Prostate gland (tissue), 2 donors: ENCODE results near the gene LDLRAD4. TPM values are rescaled to one million over a fixed set of nuclear protein-coding genes. Genes with fewer than 3 reads are reported as not detected.

ENCODE experiments used
- DNase-seq: peaks from one replicate; pipeline ENCODE4 v3.0.0-alpha.2; 2019; ENCODE audit warnings: low spot score
- H3K27ac ChIP-seq, 2 donors: fragments of 200-600 bp; sonication (generic); 2 replicates each; pipeline ENCODE4 v1.5.1; 2017 to 2019
- H3K27me3 ChIP-seq: fragments of 200-600 bp; sonication (generic); replicated peaks from 2 replicates; pipeline ENCODE4 v1.5.1; 2019; ENCODE audit not compliant: insufficient read depth
- H3K36me3 ChIP-seq, 2 donors: fragments of 200-600 bp; sonication (generic); 1 replicate in 1 of 2; 2 replicates in 1 of 2; pipeline versions ENCODE4 v1.5.1 to v1.8.1; 2017 to 2019
- H3K4me1 ChIP-seq: fragments of 200-600 bp; sonication (generic); replicated peaks from 2 replicates; pipeline ENCODE4 v1.5.1; 2019
- H3K4me3 ChIP-seq, 2 donors: fragments of 200-600 bp; sonication (generic); 2 replicates each; pipeline ENCODE4 v1.5.1; 2017 to 2019
- H3K9me3 ChIP-seq: fragments of 200-600 bp; sonication (generic); 2 replicates; pipeline ENCODE4 v1.5.1; 2017
- CTCF ChIP-seq, 4 experiments: fragments of 200-600 bp in 2 of 4; fragments of 450-650 bp in 2 of 4; sonication (generic) in 2 of 4; IDR thresholded peaks; 1 replicate in 3 of 4; 2 replicates in 1 of 4; pipeline ENCODE4 v1.5.1; 2016 to 2019; ENCODE audit warnings: antibody characterized with exemption in 4 of 4, mild to moderate bottlenecking in 2 of 4, moderate library complexity in 2 of 4
- POLR2A ChIP-seq: fragments of 450-650 bp; IDR thresholded peaks from one replicate; pipeline ENCODE4 v1.6.1; 2016; ENCODE audit warnings: antibody characterized with exemption, mild to moderate bottlenecking
- POLR2AphosphoS5 ChIP-seq: sonication (generic); formaldehyde crosslinking; IDR thresholded peaks from one replicate; pipeline ENCODE4 v1.6.1; 2017; ENCODE audit warnings: antibody characterized with exemption
- WGBS: methylation state at CpG from one replicate; pipeline ENCODE4 v1.1.5; 2018; 5-methylcytosine and 5-hydroxymethylcytosine counted together
- intact Hi-C: fragments of 100-400 bp; cut with DNase I; formaldehyde crosslinking; loops from one replicate; pipeline ENCODE4 v1.14.2; 2022
- total RNA-seq, 2 donors: library from RNA; depleted of rRNA; stranded (reverse); fragments of >200 nt; gene quantifications; one replicate each; pipeline ENCODE4 v1.1.0, GENCODE V29; 2016

Gene LDLRAD4
- total RNA-seq, 2 donors from 2014 or later = 59.9 to 107 TPM

DNA sequence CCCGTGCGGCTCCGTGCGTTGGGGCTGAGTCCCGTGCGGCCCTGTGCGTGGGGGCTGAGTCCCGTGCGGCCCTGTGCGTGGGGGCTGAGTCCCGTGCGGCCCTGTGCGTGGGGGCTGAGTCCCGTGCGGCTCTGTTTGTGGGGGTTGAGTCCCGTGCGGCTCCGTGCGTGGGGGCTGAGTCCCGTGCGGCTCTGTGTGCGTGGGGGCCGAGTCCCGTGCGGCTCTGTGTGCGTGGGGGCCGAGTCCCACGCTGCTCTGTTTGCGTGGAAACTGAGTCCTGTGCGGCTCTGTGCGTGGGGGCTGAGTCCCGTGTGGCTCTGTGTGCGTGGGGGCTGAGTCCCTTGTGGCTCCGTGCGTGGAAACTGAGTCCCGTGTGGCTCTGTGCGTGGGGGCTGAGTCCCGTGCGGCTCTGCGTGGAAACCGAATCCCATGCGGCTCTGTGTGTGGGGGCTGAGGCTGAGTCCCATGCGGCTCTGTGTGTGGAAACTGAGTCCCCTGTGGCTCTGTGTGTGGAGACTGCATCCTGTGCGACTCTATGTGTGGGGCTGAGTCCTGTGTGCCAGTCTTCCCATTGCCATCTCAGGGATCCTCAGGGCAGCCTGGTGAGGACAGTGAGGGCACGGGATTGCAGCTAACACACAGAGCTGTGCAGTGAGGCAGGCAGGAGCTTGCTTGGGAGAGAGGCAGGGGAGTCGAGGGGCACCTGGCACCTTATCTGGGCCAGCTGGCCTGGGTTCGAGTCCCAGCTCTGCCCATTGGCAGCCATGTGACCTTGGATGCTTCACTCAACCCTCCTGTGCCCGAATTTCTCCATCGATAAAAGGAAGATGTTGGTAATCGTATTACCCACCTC is 44.5 kb downstream of the LDLRAD4 start:
- Histone ChIP-seq H3K27me3 (no peaks in the 10 kb centered on the region), H3K36me3 (no peaks in the 10 kb centered on the region), H3K4me1 (peaks cover 23% of the 10 kb centered on the region), H3K4me3 (no peak overlapping the region), H3K9me3 (no peaks in the 10 kb centered on the region), H3K27ac (no peak overlapping the region)
- intact Hi-C loops = loop anchor here (10.0 kb wide), 5 partner anchors 122 to 362 kb away; partner anchors contain the start of gene CEP192
- WGBS = 94% methylated on average over 50 of the region's 50 CpGs
- no peak for DNase-seq
- TF ChIP-seq POLR2A (no peak), POLR2AphosphoS5 (no peak), CTCF (IDR thresholded peaks at IDR 0.05) (no peak)

GRCh38 chr18:13264091-13265007 is 45.8 kb downstream of the LDLRAD4 start:
- intact Hi-C loops = loop anchor here (10.0 kb wide), 5 partner anchors 120 to 360 kb away; partner anchors contain the start of gene CEP192
- H3K27me3 ChIP-seq = no peaks in the 10 kb centered on the region
- DNase-seq = no peak
- peaks cover 26% of the 10 kb centered on the region for H3K4me1 ChIP-seq
- H3K4me3 ChIP-seq = no peak overlapping the region
- TF ChIP-seq POLR2A (no peak), POLR2AphosphoS5 (no peak), CTCF (IDR thresholded peaks at IDR 0.05) (no peak)
- 63% methylated on average over 19 of the region's 19 CpGs for WGBS
- H3K9me3 ChIP-seq = no peaks in the 10 kb centered on the region
- no peaks in the 10 kb centered on the region for H3K36me3 ChIP-seq
- no peak overlapping the region for H3K27ac ChIP-seq

GRCh38 chr18:13265008-13265910 is 46.7 kb downstream of the LDLRAD4 start:
- Histone ChIP-seq H3K9me3 (no peaks in the 10 kb centered on the region), H3K4me1 (peaks cover 30% of the 10 kb centered on the region), H3K4me3 (no peak overlapping the region), H3K36me3 (no peaks in the 10 kb centered on the region), H3K27ac (no peak overlapping the region), H3K27me3 (no peaks in the 10 kb centered on the region)
- intact Hi-C loops = loop anchor here (10.0 kb wide), 5 partner anchors 120 to 360 kb away; partner anchors contain the start of gene CEP192
- no peak for DNase-seq
- TF ChIP-seq CTCF (IDR thresholded peaks at IDR 0.05) (no peak), POLR2A (no peak)
- 93% methylated on average over 17 of the region's 17 CpGs for WGBS

GRCh38 chr18:13265911-13266217 is 47.3 kb downstream of the LDLRAD4 start:
- no peaks in the 10 kb centered on the region for H3K9me3 ChIP-seq
- H3K4me3 ChIP-seq = no peak overlapping the region
- H3K27me3 ChIP-seq = no peaks in the 10 kb centered on the region
- no peaks in the 10 kb centered on the region for H3K36me3 ChIP-seq
- DNase-seq = no peak
- WGBS = 69% methylated on average over 9 of the region's 9 CpGs
- intact Hi-C loops = loop anchor here (2.0 to 10.0 kb wide), 6 partner anchors 41 to 359 kb away; partner anchors contain the start of gene CEP192
- H3K27ac ChIP-seq = no peak overlapping the region
- peaks cover 27% of the 10 kb centered on the region for H3K4me1 ChIP-seq
- no peak for TF ChIP-seq CTCF (IDR thresholded peaks at IDR 0.05)
- TF ChIP-seq POLR2AphosphoS5 = no peak
- TF ChIP-seq POLR2A = no peak
